Spleen (tissue), 11 donors: ENCODE results near the gene NMNAT3. TPM values are rescaled to one million over a fixed set of nuclear protein-coding genes. Genes with fewer than 3 reads are reported as not detected.

ENCODE experiments used
- DNase-seq: peaks from one replicate; pipeline ENCODE4 v3.0.0-alpha.2; 2020
- H3K27ac ChIP-seq, 8 donors: fragments of 200-600 bp; sonication (generic) in 7 of 8; 1 replicate in 4 of 8; 2 replicates in 4 of 8; pipeline versions ENCODE4 v1.5.0 to v1.8.0; 2016 to 2021; ENCODE audit warnings: inconsistent platforms in 4 of 8, mild to moderate bottlenecking in 4 of 8, moderate library complexity in 1 of 8
- H3K27me3 ChIP-seq, 7 donors: fragments of 200-600 bp; sonication (generic) in 6 of 7; replicated peaks in 1 of 7; 1 replicate in 4 of 7; 2 replicates in 3 of 7; pipeline versions ENCODE4 v1.5.0 to v1.8.0; 2016 to 2021; ENCODE audit warnings: inconsistent platforms in 3 of 7, mild to moderate bottlenecking in 1 of 7
- H3K36me3 ChIP-seq, 6 donors: fragments of 200-600 bp; sonication (generic) in 5 of 6; 1 replicate in 4 of 6; 2 replicates in 2 of 6; pipeline versions ENCODE4 v1.5.0 to v1.8.0; 2016 to 2021; ENCODE audit warnings: inconsistent platforms in 2 of 6
- H3K4me1 ChIP-seq, 6 donors: fragments of 200-600 bp; sonication (generic) in 5 of 6; 1 replicate in 3 of 6; 2 replicates in 3 of 6; pipeline versions ENCODE4 v1.5.0 to v1.8.0; 2016 to 2021; ENCODE audit warnings: inconsistent platforms in 3 of 6
- H3K4me3 ChIP-seq, 8 donors: fragments of 200-600 bp; sonication (generic) in 7 of 8; 1 replicate in 4 of 8; 2 replicates in 4 of 8; pipeline versions ENCODE4 v1.5.0 to v1.8.0; 2016 to 2021; ENCODE audit warnings: inconsistent platforms in 4 of 8, mild to moderate bottlenecking in 4 of 8, moderate library complexity in 2 of 8
- H3K9me3 ChIP-seq, 8 donors: fragments of 200-600 bp; sonication (generic) in 7 of 8; 1 replicate in 4 of 8; 2 replicates in 4 of 8; pipeline versions ENCODE4 v1.5.0 to v1.8.0; 2016 to 2021; ENCODE audit warnings: inconsistent platforms in 4 of 8
- CTCF ChIP-seq, 11 experiments: fragments of 200-600 bp in 7 of 11; fragments of 450-650 bp in 4 of 11; sonication (generic) in 4 of 11; IDR thresholded peaks in 8 of 11; conservative IDR thresholded peaks in 3 of 11; 1 replicate in 7 of 11; 2 replicates in 4 of 11; pipeline versions ENCODE4 v1.4.0 to v1.8.0; 2016 to 2021; ENCODE audit warnings: antibody characterized with exemption in 11 of 11, inconsistent platforms in 4 of 11, mild to moderate bottlenecking in 1 of 11
- POLR2A ChIP-seq, 3 donors: fragments of 450-650 bp; IDR thresholded peaks; one replicate each; pipeline ENCODE4 v1.5.1; 2017; ENCODE audit warnings: antibody characterized with exemption in 3 of 3, mild to moderate bottlenecking in 1 of 3
- POLR2AphosphoS5 ChIP-seq, 3 donors: sonication (generic); formaldehyde crosslinking; IDR thresholded peaks; one replicate each; pipeline ENCODE4 v1.5.1; 2017; ENCODE audit warnings: antibody characterized with exemption in 3 of 3
- WGBS, 5 donors: extraction: QIAGEN DNeasy Blood & Tissue Kit in 3 of 5; methylation state at CpG; one replicate each; pipeline versions ENCODE4 v1.1.5 to v1.1.7; 2013 to 2018; 5-methylcytosine and 5-hydroxymethylcytosine counted together
- intact Hi-C: fragments of 100-400 bp; cut with DNase I; formaldehyde crosslinking; loops from one replicate; pipeline ENCODE4 v1.15.0; 2023; ENCODE audit warnings: low total_unique reads
- polyA plus RNA-seq, 3 donors: library from polyadenylated mRNA; stranded (reverse); fragments of 200-250 nt; gene quantifications; one replicate each; pipeline ENCODE4 v1.2.1, GENCODE V29; 2013
- total RNA-seq, 7 donors: library from RNA; depleted of rRNA in 3 of 7; stranded (reverse); fragments of >200 nt in 3 of 7; fragmentation: NEBNext Ultra II Directional in 4 of 7; extraction: Animal tissue kit (Norgen Biotek cat#: 25700) in 4 of 7; gene quantifications; one replicate each; pipeline versions ENCODE4 v1.1.0 to v1.2.1, GENCODE V29; 2016 to 2021
- donor health status: healthy with polysubstance abuse.
- donor health status: DM: no; HTN: no; CAD: no; lungs with moderate emphysema.
- donor health status: DM: no; HTN: no; CAD: no.
- donor health status: Bipolar disorder and iron deficiency.
- donor health status: healthy.
- donor health status: DM: no; HTN: no; CAD: no.
- donor health status: DM: yes; HTN: yes; CAD: no.

Gene NMNAT3
- total and polyA plus RNA-seq, 10 donors = 2.6 to 12.5 (median 7.0) TPM

- intact Hi-C loops = no loop called here
- no peak for TF ChIP-seq POLR2AphosphoS5 (IDR thresholded peaks at IDR 0.05)
- TF ChIP-seq CTCF (IDR thresholded peaks at IDR 0.05 in 8 of 11, conservative IDR thresholded peaks at IDR 0.05 in 3 of 11) = no peak
- TF ChIP-seq POLR2A (IDR thresholded peaks at IDR 0.05) = no peak
- no peaks in the 10 kb centered on the region for H3K4me1 ChIP-seq
- H3K27me3 ChIP-seq = no peaks in the 10 kb centered on the region
- no peaks in the 10 kb centered on the region for H3K9me3 ChIP-seq
- H3K4me3 ChIP-seq = no peak overlapping the region
- H3K36me3 ChIP-seq = no peaks in the 10 kb centered on the region
- H3K27ac ChIP-seq = no peak overlapping the region
- WGBS, 5 donors = 75 to 83% (median 78%) methylated on average over 3 of the region's 3 CpGs
- no peak for DNase-seq
Measured at GRCh38 chr3:139620438-139620837, 57.3 kb downstream of the NMNAT3 start.

- intact Hi-C loops = no loop called here
Measured at GRCh38 chr3:139619484-139619883, 58.3 kb downstream of the NMNAT3 start.

GRCh38 chr3:139617672-139618268, 60.0 kb downstream of the NMNAT3 start:
- intact Hi-C loops = no loop called here
- H3K9me3 ChIP-seq = no peaks in the 10 kb centered on the region
- H3K27me3 ChIP-seq = no peaks in the 10 kb centered on the region
- no peaks in the 10 kb centered on the region for H3K4me1 ChIP-seq
- WGBS, 5 donors = 69 to 89% (median 77%) methylated on average over 3 of the region's 3 CpGs
- TF ChIP-seq POLR2AphosphoS5 (IDR thresholded peaks at IDR 0.05) (no peak), POLR2A (IDR thresholded peaks at IDR 0.05) (no peak), CTCF (IDR thresholded peaks at IDR 0.05 in 8 of 11, conservative IDR thresholded peaks at IDR 0.05 in 3 of 11) (no peak)
- H3K27ac ChIP-seq = no peak overlapping the region
- H3K36me3 ChIP-seq = no peaks in the 10 kb centered on the region
- H3K4me3 ChIP-seq = no peak overlapping the region
- no peak for DNase-seq

More at GRCh38 chr3:139619484-139619883, 58.3 kb downstream of the NMNAT3 start:
- Histone ChIP-seq H3K36me3 (no peaks in the 10 kb centered on the region), H3K4me1 (no peaks in the 10 kb centered on the region), H3K27ac (no peak overlapping the region), H3K9me3 (no peaks in the 10 kb centered on the region), H3K27me3 (no peaks in the 10 kb centered on the region), H3K4me3 (no peak overlapping the region)
- TF ChIP-seq POLR2AphosphoS5 (IDR thresholded peaks at IDR 0.05) = no peak
- TF ChIP-seq POLR2A (IDR thresholded peaks at IDR 0.05) = no peak
- TF ChIP-seq CTCF (IDR thresholded peaks at IDR 0.05 in 8 of 11, conservative IDR thresholded peaks at IDR 0.05 in 3 of 11) = no peak
- 11 to 16% (median 14%) methylated on average over 1 of the region's 1 CpG for WGBS, 5 donors
- DNase-seq = no peak

- Histone ChIP-seq H3K27ac (no peak overlapping the region), H3K9me3 (no peaks in the 10 kb centered on the region), H3K4me1 (no peaks in the 10 kb centered on the region), H3K4me3 (no peak overlapping the region), H3K27me3 (no peaks in the 10 kb centered on the region), H3K36me3 (no peaks in the 10 kb centered on the region)
- no peak for DNase-seq
- intact Hi-C loops = no loop called here
- TF ChIP-seq POLR2A (IDR thresholded peaks at IDR 0.05) = no peak
- TF ChIP-seq POLR2AphosphoS5 (IDR thresholded peaks at IDR 0.05) = no peak
- TF ChIP-seq CTCF (IDR thresholded peaks at IDR 0.05 in 8 of 11, conservative IDR thresholded peaks at IDR 0.05 in 3 of 11) = no peak
- 85 to 96% (median 92%) methylated on average over 5 of the region's 5 CpGs for WGBS, 5 donors
Measured at GRCh38 chr3:139611528-139611927, 66.2 kb downstream of the NMNAT3 start.
